HepG2 (cell line): ENCODE results near the gene FAM162A. TPM values are rescaled to one million over a fixed set of nuclear protein-coding genes. Genes with fewer than 3 reads are reported as not detected.

Experiments used
- ATF1 ChIP-seq: IDR thresholded peaks from 2 replicates; pipeline ENCODE4 v1.6.1; 2016; ENCODE audit warnings: mild to moderate bottlenecking, control low read depth
- CBFB ChIP-seq: sonication (generic); formaldehyde crosslinking; IDR thresholded peaks from 2 replicates; pipeline ENCODE4 v1.4.0; 2020; ENCODE audit warnings: missing genetic modification reagents
- CCDC6 ChIP-seq: sonication (generic); formaldehyde crosslinking; IDR thresholded peaks from 2 replicates; pipeline ENCODE4 v1.8.1; 2022; ENCODE audit warnings: mild to moderate bottlenecking, missing genetic modification reagents, moderate library complexity
- ELF3 ChIP-seq: IDR thresholded peaks from 2 replicates; pipeline ENCODE4 v1.6.1; 2016; ENCODE audit warnings: missing genetic modification reagents, missing compliant biosample characterization
- FOXA1 ChIP-seq, 2 experiments: fragments of 450-650 bp in 1 of 2; sonication (generic) in 1 of 2; formaldehyde crosslinking in 1 of 2; IDR thresholded peaks; 2 replicates each; pipeline versions ENCODE4 v1.4.0 to v1.6.1; 2016 to 2020; ENCODE audit warnings: missing genetic modification reagents in 1 of 2
- FOXK1 ChIP-seq: sonication (generic); formaldehyde crosslinking; IDR thresholded peaks from 2 replicates; pipeline ENCODE4 v1.4.0; 2020; ENCODE audit warnings: low read depth, missing genetic modification reagents, borderline replicate concordance
- HMG20B ChIP-seq: conservative IDR thresholded peaks from 2 replicates; pipeline ENCODE4 v1.6.1; 2016; ENCODE audit warnings: missing genetic modification reagents, missing compliant biosample characterization
- MYPOP ChIP-seq: sonication (generic); formaldehyde crosslinking; IDR thresholded peaks from 2 replicates; pipeline ENCODE4 v1.8.1; 2023; ENCODE audit warnings: mild to moderate bottlenecking, moderate library complexity, missing genetic modification reagents
- PPARG ChIP-seq: conservative IDR thresholded peaks from 2 replicates; pipeline ENCODE4 v1.6.1; 2016; ENCODE audit warnings: missing biosample characterization, missing genetic modification reagents
- SALL1 ChIP-seq: sonication (generic); formaldehyde crosslinking; IDR thresholded peaks from 2 replicates; pipeline ENCODE4 v1.8.0; 2022; ENCODE audit warnings: mild to moderate bottlenecking, missing genetic modification reagents
- SALL2 ChIP-seq: sonication (generic); formaldehyde crosslinking; IDR thresholded peaks from 2 replicates; pipeline ENCODE4 v1.8.1; 2023; ENCODE audit warnings: mild to moderate bottlenecking, missing genetic modification reagents, inconsistent platforms
- XRCC5 ChIP-seq: fragments of 200-400 bp; formaldehyde crosslinking; optimal IDR thresholded peaks from 2 replicates; pipeline ENCODE3; 2017; ENCODE audit warnings: mild to moderate bottlenecking, low read length
- ZGPAT ChIP-seq: IDR thresholded peaks from 2 replicates; pipeline ENCODE4 v1.6.1; 2016; ENCODE audit warnings: mild to moderate bottlenecking
- ZNF264 ChIP-seq: sonication (generic); formaldehyde crosslinking; IDR thresholded peaks from 2 replicates; pipeline ENCODE4 v1.4.0; 2020; ENCODE audit warnings: missing genetic modification reagents
- ZNF275 ChIP-seq: sonication (generic); formaldehyde crosslinking; IDR thresholded peaks from 2 replicates; pipeline ENCODE4 v1.8.0; 2022; ENCODE audit warnings: missing genetic modification reagents, mild to moderate bottlenecking, inconsistent platforms, borderline replicate concordance
- ZNF281 ChIP-seq: sonication (generic); formaldehyde crosslinking; IDR thresholded peaks from 2 replicates; pipeline ENCODE4 v1.4.0; 2020; ENCODE audit warnings: missing genetic modification reagents, borderline replicate concordance
- polyA plus RNA-seq, 8 experiments: library from polyadenylated mRNA; depleted of rRNA in 3 of 8; stranded (reverse) in 7 of 8; unstranded in 1 of 8; fragments of >200 nt; fragmentation: Illumina TruSeq in 4 of 8; extraction: Trizol in 4 of 8; gene quantifications; 2 replicates each; pipeline versions ENCODE4 v1.2.1 to v1.2.3, GENCODE V29; 2011 to 2016; ENCODE audit warnings: low read depth in 4 of 8, missing spikeins in 1 of 8, mixed read lengths in 1 of 8; ENCODE audit not compliant: insufficient read depth in 1 of 8
- total RNA-seq, 5 experiments: library from RNA; depleted of rRNA; stranded (reverse); fragments of >200 nt; fragmentation: Illumina TruSeq; extraction: Trizol; gene quantifications; 2 replicates each; pipeline ENCODE4 v1.2.3, GENCODE V29; 2016; ENCODE audit warnings: low read depth in 1 of 5
- TF ChIP-seq, protein P1 (sequence below): IDR thresholded peaks from 2 replicates; pipeline ENCODE4 v1.6.1; 2018; ENCODE audit warnings: missing genetic modification reagents, mild to moderate bottlenecking, missing compliant biosample characterization
- TF ChIP-seq, protein P2 (sequence below): sonication (generic); formaldehyde crosslinking; IDR thresholded peaks from 2 replicates; pipeline ENCODE4 v1.4.0; 2020; ENCODE audit warnings: missing genetic modification reagents

FAM162A gene
- total and polyA plus RNA-seq, 2 of the 13 experiments (the other 11 are each of a cell fraction or from before 2014, with no cell fraction given) = 115 to 155 TPM

DNA sequence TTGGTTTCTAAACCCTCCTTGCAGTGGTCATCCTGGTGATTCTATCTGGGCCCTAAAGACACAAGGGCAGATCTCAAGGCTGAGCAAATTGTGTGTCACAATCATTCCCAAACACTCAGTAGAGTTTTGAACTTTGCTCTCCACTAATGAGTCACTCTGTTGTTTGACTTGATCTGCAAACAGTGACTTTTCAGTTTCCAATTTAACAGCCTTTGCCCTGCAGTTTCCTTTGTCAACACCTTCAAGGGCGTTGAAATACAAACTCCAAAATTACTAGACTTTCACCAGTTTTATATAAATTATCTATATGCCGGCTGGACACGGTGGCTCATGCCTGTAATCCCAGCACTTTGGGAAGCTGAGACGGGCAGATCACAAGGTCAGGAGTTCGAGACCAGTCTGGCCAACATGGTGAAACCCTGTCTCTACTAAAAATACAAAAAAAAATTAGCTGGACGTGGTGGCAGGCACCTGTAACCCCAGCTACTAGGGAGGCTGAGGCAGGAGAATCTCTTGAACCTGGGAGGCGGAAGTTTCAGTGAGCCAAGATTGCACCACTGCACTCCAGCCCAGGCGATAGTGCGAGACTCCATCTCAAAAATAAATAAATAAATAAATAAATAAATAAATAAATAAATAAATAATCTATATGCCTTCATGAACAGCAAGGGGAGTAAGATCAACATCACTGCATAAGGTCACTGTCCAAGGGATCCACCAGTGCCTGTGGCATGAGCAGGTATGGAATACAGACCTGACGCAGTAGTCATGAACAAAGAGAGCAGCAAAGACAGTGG lies 18.2 kb upstream of the FAM162A start (continued):
- peak; percentile 34; the same call in 1 of the 2 replicates for TF ChIP-seq ZNF281 (CRISPR knock-in tag)
- TF ChIP-seq CCDC6 (CRISPR knock-in tag) = peak; percentile 48; the same call in 1 of the 2 replicates
- peak; percentile 81 for TF ChIP-seq ELF3 (CRISPR knock-in tag)
- TF ChIP-seq MYPOP (CRISPR knock-in tag) = peak; percentile 61; the same call in 1 of the 2 replicates
- peak; percentile 17 for TF ChIP-seq XRCC5
- peak; percentile 88 for TF ChIP-seq ZNF264 (CRISPR knock-in tag)
- 0 out of 2 replicates have a peak, but pooled peaks have one; percentile 34 for TF ChIP-seq HMG20B (CRISPR knock-in tag)
- peak; percentile 62; the same call in 1 of the 2 replicates for TF ChIP-seq CBFB (CRISPR knock-in tag)
- TF ChIP-seq, protein P1, sequence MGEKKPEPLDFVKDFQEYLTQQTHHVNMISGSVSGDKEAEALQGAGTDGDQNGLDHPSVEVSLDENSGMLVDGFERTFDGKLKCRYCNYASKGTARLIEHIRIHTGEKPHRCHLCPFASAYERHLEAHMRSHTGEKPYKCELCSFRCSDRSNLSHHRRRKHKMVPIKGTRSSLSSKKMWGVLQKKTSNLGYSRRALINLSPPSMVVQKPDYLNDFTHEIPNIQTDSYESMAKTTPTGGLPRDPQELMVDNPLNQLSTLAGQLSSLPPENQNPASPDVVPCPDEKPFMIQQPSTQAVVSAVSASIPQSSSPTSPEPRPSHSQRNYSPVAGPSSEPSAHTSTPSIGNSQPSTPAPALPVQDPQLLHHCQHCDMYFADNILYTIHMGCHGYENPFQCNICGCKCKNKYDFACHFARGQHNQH (CRISPR knock-in tag) = peak; percentile 83
- peak; percentile 63; the same call in 1 of the 2 replicates for TF ChIP-seq ZNF275 (CRISPR knock-in tag)
- TF ChIP-seq SALL1 (CRISPR knock-in tag) = peak; percentile 94
- TF ChIP-seq PPARG = peak; percentile 96
- TF ChIP-seq, protein P2, sequence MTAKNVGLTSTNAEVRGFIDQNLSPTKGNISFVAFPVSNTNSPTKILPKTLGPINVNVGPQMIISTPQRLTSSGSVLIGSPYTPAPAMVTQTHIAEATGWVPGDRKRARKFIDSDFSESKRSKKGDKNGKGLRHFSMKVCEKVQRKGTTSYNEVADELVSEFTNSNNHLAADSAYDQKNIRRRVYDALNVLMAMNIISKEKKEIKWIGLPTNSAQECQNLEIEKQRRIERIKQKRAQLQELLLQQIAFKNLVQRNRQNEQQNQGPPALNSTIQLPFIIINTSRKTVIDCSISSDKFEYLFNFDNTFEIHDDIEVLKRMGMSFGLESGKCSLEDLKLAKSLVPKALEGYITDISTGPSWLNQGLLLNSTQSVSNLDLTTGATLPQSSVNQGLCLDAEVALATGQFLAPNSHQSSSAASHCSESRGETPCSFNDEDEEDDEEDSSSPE (CRISPR knock-in tag) = peak; percentile 32; the same call in 1 of the 2 replicates
- TF ChIP-seq FOXK1 (CRISPR knock-in tag) = peak; percentile 78
- TF ChIP-seq SALL2 = peak; percentile 63; the same call in 1 of the 2 replicates
- TF ChIP-seq ATF1 (CRISPR knock-in tag) = peak; percentile 44; the same call in 1 of the 2 replicates
- peak; percentile 95 for TF ChIP-seq ZGPAT (CRISPR knock-in tag)
- peak; percentile 85 for TF ChIP-seq FOXA1 (IDR thresholded peaks at IDR 0.05)
- peak; percentile 95 for TF ChIP-seq FOXA1 (CRISPR knock-in tag; IDR thresholded peaks at IDR 0.05)
